PC-3 (cell line): ENCODE results near the gene OR13A1.

Experiments
- CTCF ChIP-seq: fragments of 300-600 bp; sonication (generic); conservative IDR thresholded peaks from 2 replicates; pipeline ENCODE4 v1.5.1; 2017; ENCODE audit warnings: antibody characterized with exemption, low read depth, mild to moderate bottlenecking, low read length
- EZH2 ChIP-seq: fragments of 300-600 bp; sonication (generic); IDR thresholded peaks from one replicate; pipeline ENCODE4 v1.6.1; 2017; ENCODE audit warnings: antibody characterized with exemption, mild to moderate bottlenecking, low read length; ENCODE audit not compliant: unreplicated experiment

- TF ChIP-seq CTCF (no peak), EZH2 (no peak)
These were observed 24.5 kb upstream of the OR13A1 start for GRCh38 chr10:45339894-45340293.
